GM19193 (cell line): Measurements from ENCODE around the gene DCUN1D3.

Experiments
- POLR2A ChIP-seq: IDR thresholded peaks from 4 replicates; pipeline ENCODE4 v1.6.1; 2011; ENCODE audit not compliant: insufficient read depth, insufficient read length; ENCODE audit errors: extremely low read depth

The DCUN1D3 gene

DNA sequence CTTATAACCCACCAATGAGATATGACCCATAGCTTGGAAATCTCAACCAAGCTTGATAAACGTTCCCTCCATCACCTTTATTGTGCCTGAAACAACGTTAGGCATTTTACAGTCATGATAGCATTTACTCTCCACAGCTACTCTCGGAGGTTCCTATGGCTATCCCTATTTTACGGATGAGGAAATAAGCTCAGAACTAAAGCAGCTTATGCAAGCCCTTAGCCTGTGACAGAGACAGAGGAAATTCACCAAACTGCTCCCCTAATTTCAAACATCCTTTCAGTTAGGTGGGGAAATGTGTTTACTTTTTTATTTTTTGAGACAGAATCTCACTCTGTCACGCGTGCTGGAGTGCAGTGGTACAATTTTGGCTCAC is 18.7 kb downstream of the DCUN1D3 start:
- no peak for TF ChIP-seq POLR2A

DNA sequence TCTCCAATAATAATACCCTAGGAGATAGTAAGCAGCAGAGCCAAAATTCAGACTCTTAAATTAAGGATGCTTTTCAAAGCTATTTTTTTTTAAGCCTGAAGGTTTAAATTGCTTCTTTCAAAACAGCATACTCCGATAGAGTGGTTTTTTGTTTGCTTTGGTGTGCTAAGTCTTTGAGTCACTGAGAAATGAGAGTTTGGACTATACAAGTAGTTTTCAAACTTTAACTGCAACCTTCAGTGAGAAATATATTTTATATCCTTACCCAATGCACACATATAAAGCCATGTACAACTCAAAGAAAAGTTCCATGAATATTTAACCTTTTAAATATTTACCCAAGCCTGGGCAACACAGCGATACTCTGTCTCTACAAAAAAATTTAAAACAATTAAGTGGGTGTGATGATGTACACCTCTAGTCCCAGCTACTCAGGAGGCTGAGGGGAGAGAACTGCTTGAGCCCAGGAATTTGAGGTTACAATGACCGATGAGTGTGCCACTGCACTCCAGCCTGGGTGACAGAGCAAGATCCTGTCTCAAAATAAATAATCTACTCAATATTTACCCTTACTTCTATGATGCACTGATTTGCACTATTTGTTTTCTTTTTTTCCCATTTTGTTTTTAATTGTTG is 19.2 kb downstream of the DCUN1D3 start:
- TF ChIP-seq POLR2A, result no peak

DNA sequence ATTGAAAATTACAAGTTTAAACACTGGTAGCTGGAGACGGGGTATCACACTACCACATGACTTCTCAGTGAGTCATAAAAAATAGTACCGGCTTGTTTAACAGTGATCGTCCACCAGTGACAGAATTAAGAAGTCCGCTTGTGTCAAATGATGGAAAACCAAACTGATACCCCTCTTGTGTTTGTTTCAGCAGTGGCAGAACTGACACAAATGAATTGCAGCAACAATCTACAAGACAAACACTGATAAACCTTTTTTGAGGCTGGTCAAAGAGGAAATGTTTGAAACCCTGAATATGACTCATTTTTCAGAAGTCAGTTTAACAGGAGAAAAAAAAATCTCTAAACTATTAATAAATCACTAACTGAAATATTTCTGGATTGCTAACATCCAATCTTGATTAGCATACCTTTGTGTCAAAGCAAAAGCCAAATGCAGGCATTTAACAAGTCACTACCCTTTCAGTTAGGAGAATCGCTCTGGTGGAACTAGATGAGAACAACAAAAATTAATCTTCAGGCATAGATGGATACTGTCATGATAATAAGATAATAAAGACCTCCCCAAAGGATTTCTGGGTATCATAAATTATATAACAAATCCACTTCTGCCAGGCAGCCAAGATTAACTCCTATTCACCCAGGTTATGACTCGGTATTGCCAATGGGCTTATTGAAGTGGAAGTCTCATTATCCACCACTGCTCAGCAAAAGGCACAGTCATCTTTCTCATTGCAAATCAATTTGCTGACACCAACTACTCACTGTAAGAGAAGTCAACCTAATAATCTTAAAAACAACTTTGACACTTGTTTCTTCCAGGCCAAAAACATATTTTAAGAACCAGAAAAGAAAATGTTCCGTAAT is 20.8 kb downstream of the DCUN1D3 start:
- TF ChIP-seq POLR2A, result no peak

DNA sequence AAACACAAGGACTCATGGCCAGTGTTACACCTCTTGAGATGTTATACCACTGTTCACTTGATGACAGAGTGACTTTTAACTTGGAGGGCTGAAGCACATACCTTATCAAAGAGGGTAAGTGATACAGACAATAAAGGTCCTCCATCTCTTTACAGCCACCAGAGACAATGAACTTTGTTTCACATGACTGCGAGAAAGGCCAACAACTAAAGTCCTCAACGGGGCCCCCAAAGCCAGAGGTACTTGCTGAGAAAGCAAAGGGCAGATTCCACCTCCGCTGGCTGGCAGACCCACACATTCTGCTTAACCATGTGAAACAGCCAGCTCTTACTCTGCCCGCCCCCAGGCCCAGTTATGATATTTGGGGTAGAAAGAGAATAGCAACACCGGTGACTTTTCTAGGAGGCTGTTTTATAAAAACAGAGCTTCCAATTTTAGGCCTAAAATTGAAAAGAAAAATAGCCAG is 21.4 kb downstream of the DCUN1D3 start:
- no peak for TF ChIP-seq POLR2A

DNA sequence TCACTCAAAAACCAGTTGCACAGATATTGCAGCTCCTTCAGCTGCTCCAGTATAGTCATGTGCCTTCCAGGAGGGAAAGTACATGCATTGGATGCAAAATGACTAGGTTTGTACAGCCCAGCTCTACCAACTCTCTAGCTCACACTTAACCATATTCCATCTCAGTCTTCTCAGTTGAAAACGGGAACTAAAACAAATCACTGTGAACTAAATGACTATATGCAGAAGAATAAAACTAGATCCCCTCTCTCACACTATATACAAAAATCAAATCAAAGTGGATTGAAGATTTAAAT is 24.9 kb downstream of the DCUN1D3 start:
- TF ChIP-seq POLR2A, result no peak

DNA sequence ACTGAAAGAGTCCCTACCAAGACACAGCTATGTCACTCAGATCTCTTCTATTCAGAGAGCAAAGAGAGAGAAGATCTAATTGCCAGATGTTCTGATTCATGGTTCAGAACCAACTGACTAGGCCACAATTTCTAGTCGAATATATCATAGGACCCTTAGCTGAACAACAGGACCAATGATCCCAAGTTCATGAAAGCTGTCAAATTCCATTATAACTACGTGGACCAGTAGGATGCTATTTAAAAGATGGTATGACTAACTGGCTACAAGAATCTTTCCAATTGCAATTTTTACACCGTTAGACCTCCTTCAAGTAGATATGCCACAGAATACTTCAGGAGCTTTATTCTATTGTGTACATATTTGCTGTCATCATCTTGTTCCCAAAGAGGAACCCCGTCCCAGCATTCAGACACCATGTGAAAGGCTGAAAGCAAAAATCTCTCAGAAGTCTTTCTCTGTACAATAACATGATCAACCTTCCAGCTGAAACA is 26.0 kb downstream of the DCUN1D3 start:
- TF ChIP-seq POLR2A, result no peak

DNA sequence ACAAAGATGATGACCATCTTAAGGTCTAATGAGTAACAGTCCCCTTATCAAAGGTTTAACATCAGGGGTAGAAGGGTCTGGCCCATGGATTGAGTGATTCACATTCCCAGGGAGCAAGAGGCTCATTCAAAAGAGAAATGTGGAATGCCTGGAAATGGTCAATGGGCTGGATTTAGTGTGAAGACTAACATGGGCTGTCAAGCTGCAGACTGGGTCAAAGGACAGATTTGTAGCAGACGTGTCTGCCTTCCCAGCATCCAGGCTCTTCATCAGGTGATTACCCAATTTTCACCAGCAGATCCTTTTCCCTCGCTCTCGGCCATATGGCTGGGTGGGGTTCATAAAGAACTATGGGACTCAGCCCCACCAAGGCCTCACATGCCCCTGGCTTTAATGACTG is 26.8 kb downstream of the DCUN1D3 start:
- TF ChIP-seq POLR2A, result no peak

DNA sequence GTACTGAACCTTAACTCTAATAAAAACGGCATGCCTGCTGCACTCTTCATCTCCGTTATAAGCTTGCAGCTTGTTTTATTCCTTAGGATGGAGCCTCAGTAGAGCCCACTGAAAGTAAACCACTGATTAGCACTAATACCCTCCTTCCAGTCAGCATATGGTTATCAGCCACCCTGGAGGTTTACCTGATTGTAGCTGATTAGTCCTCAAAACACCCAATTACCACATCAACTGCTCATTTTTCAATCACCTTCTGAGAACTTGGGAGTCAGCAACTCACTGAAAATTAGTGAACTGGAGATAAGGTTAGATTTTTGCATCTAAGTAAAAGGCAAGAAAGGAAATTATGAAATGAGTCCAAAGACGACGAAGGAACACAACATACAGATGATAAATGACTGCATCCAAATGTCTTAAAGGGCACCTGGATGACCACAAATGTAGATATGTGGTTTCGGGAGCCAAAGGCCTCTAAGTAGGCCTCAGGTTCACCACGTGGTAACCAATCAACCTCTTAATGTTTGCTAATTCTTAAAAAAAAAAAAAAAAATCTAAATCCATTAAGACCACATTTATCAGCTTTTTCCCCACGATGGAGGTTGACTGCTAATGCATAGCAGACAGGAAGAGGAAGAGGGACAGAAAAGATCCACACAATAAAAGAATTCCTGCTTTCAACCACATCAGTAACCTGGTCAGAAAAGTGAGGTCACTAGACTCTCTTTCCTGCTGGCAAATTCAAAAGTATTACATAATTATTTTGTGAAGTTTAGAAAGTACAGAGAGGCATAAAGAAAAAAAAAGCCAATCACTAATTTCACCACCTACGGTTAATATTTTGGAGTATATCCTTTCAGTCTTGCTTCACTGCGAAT is 28.0 kb downstream of the DCUN1D3 start:
- TF ChIP-seq POLR2A, result no peak

DNA sequence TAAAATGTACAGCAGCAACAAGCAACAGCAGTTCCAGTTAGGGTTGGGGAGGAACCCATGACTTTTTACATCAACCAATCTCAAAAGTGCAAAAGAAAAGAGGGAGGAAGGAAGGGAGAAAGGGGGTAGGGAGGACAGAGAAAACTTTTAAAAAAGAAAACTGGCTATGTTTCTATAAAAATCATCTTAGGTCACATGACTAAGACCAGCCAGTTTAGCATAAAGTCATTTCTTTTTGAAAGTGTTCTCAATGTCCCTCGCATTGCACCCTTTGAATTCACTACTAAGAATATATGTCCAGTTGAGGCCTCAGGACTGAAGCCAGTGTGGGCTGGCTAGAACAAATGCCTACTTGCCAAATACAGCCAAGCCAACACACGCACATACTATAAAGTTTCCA is 28.9 kb downstream of the DCUN1D3 start:
- TF ChIP-seq POLR2A, result no peak

DNA sequence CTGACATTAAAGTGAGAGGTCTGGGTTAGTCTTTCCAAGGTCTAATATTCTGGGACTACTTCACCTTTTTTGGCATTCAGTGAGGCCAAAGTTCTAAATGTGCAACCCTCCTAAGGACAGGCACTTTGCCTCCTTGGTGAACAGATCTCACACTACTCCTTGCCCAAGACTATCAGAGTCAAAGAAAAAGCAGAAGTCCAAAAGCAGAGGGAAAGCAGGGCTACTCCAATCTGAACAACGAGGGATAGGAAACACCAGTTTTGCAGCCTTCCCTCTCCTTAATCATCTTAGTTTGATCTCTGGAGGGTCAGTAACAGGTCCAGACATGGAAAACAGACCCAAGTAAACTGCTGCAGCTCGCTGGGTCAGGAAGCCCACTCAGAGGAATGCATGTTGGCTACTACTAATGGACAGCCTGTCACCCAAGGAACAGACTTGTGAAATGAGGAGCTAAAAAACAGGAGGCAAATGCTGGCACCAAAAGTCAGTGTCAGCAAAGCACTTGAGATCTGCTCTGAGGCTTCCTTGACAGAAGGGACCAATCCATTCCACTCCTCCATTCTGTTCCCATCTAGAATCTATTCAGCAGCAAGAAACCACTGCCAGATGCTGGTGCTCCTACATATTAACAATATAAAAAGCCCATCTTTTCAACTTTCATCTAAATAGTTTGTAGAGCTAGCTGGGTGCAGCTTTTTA is 29.9 kb downstream of the DCUN1D3 start:
- TF ChIP-seq POLR2A, result no peak

DNA sequence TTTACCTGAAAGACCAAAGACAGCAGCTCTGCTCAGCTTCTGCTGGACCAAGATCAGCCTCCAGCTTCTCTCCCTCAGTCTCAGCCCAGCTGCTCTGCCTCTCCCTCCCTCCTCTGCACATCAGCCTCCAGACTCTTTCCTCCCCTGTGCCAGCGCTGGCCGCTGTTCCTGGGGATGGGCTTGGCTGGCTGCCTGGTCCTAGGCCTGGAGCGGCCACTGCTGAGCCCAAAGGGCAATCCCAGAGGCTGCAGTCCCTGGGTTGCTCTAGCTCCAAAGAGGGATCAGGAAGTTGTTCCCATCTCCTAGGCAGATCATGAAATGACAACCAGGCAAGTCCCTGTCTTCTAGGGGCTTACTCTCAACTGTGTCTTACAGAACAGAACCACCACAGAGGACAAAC is 31.3 kb downstream of the DCUN1D3 start:
- no peak for TF ChIP-seq POLR2A

DNA sequence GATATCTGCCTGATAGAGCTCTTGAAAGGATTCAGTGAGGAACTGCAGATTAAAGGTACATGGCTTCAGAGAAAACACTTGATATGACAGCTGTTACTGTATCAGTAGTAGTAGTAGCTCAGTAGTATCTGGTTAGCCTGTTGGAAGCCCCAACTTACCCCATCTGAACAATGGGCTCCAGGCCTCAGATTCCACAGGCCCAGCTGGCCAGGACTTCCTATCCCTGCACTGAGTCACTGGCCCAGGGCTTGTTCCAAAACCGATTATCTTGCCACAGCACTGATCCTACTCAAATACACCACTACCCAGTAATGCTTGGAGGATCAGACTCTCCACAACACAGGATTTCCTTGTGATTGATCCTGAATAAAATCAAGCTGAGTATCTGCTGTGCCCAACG is 32.6 kb downstream of the DCUN1D3 start:
- no peak for TF ChIP-seq POLR2A

DNA sequence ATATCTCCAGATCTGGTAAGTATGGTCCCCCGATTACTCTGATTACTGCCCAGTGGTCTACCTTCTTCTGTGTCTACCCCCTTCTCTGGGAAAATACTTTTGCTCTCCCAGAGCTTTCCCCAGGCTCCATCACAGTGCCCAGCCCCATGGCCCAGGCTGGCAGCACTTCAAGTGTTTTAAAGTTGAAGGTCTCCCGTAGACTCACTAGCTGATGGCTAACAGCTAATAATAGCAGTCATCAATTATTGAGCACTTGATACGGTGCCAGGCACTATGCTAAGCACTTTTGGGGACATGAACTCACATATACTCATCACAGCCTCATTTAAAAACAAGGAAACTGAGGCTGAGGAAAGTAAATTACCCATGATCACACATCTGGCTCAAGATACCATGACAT is 33.4 kb downstream of the DCUN1D3 start:
- no peak for TF ChIP-seq POLR2A

DNA sequence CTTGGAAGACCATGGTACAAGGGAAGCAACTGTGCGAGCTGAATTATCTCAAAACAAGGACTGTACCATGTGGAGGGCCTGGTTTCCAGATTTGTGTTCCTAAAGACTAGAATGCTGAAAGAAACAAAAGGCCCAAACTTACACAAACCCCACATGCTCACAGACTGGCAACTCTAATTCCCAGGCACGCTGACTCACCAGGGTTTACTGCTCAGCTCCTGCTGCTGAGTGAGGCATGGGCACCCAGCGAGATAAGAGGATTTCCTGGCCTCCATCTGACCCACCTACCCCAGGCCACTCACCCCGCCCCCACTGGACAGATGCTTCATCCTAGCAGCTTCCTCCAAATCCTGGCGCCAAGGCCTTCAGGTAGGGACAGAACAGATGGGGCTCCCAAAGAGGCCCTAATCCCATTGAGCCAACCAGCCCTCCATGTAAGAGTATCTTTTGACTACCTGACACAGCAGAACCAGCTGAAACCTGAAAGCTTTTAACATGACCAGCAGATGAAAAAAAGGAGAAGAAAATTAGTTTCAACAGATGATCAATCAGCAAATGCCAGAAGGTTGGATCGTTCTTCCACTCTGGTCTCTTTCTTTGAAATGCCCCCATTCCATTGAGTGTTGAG is 33.9 kb downstream of the DCUN1D3 start:
- no peak for TF ChIP-seq POLR2A
